GM19043 (cell line): ENCODE results near the gene CX3CR1.

Experiments
- ATAC-seq: cut with Tn5 transposase; IDR thresholded peaks from one replicate; pipeline ENCODE4 v1.9.1; 2021; ENCODE audit warnings: low read depth; ENCODE audit not compliant: unreplicated experiment

The CX3CR1 gene

DNA sequence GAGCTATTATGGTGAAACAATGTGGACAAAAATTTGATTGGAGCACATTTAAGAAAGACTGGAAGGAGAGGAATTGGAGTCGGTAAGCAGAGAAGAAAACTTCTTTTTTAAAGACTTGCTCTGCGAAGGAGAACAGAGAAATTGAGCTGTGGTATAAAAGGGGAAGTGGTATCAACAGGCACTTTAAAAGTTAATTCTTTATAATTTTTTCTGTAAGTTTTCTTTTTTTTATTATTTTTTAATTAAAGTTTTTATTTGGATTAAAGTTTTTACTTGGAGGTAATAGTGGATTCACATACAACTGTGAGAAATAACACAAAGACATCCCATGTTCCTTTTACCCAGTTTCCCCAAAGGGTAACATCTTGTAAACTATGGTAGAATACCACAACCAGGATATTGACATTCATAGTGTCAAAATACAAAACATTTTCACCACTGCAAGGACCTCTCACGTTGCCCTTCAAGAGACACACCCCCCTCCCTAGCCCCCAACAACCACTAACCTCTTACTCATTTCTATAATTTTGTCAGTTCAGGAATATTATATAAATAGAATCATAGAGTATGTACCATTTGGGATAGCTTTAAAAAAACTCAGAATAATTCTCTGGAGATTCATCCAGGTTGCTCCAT lies 53.6 kb downstream of the CX3CR1 start:
- ATAC-seq: peak; percentile 80

DNA sequence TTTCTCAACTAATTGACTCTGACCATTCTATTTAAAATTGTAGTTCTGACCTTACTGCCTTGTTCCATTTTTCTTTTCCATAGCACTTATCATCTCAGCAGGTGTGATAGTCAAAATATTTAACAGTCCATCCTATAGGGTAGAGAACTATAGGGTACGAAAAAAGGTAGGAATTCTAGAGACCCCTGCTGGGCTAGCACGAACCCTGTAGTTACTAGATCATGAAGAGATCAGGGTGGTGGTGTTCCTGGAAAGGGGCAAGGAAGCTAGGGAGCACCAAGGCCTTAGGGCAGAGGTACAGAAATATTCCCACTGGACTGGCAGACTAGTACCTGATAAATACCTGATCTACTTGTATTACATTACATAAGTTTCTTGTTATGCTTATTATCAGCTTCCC lies 55.5 kb downstream of the CX3CR1 start:
- no peak for ATAC-seq

- no peak for ATAC-seq
These were observed 56.9 kb downstream of the CX3CR1 start for GRCh38 chr3:39222939-39223338.

DNA sequence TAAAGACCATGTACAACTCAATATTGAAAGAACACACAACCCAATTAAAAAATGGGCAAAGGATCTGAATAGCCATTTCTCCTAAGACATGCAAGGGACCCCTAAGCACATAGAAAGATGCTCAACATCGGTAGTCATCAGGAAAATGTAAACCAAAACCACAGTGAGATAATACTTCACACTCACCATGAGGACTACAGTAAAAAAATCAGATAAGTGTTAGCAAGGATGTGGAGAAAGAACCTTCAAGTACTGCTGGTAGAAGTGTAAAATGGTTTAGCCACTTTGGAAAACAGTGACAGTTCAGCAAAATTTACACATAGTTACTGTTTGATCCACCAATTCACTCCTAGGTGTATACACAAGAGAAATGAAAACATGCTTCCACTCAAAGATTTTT lies 57.4 kb downstream of the CX3CR1 start:
- ATAC-seq: no peak

DNA sequence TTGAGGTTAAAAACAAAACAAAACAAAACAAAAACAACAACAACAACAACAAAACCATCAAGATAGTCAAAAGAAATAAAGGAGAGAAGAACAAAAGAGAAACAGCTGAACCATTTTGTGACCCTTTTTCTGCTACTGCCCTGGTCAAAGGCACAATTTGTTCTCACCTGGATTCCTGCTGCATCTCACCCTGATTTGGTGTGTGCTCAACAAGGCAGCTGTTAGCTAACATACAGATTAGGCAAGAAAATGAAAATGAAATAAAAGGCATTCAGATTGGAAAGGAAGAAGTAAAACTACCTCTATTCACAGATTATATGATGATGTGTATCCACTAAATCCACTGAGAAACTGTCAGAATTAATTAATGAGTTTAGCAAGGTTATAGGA lies 58.7 kb downstream of the CX3CR1 start:
- ATAC-seq: no peak

GRCh38 chr3:39220407-39221140 lies 59.3 kb downstream of the CX3CR1 start:
- no peak for ATAC-seq

GRCh38 chr3:39219702-39220101 lies 60.1 kb downstream of the CX3CR1 start:
- ATAC-seq: no peak

- ATAC-seq: peak; percentile 98
These were observed 63.6 kb downstream of the CX3CR1 start for GRCh38 chr3:39216176-39216790.

- no peak for ATAC-seq
These were observed 66.2 kb downstream of the CX3CR1 start for GRCh38 chr3:39213613-39214012.
